Myocyte (in vitro differentiated cells): ENCODE results near the gene S100A9. TPM values are rescaled to one million over a fixed set of nuclear protein-coding genes. Genes with fewer than 3 reads are reported as not detected.

ENCODE experiments used
- DNase-seq: peaks from one replicate; pipeline ENCODE4 v3.0.0-alpha.2; 2012; ENCODE audit warnings: low read depth
- total RNA-seq: library from RNA; depleted of rRNA; stranded (reverse); fragments of >200 nt; gene quantifications from 2 replicates; pipeline ENCODE4 v1.2.3, GENCODE V29; 2014

Gene S100A9
- total RNA-seq, 1 donor from 2014 or later, result not detected

DNA sequence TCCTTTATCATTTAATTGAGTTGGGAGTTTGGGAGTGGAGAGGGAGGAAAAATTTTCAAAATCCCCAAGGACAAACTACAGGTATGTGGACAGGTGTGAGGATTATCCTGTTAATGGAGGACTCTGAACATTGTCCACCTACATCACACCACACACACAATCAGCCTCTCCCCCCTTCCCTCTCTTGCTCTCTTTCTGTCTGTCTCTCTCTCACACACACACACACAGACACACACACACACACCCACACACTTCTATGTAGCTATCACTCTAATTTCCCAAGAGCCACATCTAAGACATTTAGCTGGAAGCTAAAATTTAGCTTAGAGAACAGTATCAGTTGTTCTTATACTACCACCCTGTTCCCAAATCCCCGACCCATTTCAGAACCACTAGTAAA, 31.7 kb downstream of the S100A9 start:
- no peak for DNase-seq

GRCh38 chr1:153389973-153390879, 32.6 kb downstream of the S100A9 start:
- DNase-seq, result no peak

DNA sequence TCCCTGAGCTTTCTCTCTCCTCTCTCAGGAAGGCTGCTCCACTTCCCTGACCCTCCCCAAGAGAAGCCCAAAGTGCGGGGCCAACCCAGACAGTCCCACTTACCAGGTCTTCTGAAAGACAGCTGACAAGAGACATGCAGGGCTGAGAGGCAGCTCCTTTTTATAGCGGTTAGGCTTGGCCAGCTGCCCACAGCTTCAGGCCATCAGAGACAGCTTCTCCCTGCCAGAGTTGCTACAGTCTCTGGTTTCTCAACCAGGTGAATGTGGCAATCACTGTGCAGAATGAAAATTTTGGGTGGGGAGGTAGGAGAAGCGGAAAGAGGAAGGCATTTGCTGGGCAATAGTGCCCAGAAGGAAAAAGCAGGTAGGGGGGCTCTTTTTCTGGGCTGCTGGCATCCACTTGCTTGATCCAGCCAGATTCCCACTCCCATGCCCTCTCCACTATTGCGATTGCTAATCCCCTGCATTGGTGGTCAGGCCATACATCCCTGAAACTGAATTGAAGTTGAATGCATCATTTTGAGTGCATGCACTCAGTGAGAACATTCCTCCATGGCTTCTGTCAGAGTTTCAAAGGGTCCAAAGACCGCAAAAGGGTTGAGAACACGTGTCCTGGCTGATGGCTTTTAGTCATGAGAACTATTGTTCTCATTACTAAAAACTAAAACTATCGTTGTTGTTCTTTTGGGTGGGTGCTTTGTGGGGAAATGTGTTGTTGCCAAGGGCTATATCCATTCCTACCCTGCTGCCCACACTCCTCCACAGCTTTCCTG, 33.5 kb downstream of the S100A9 start, which contains the start of gene S100A8:
Gene S100A8, minus strand, starts transcription at position 136 of the 773 bp plus-strand sequence. CDS start 538 bp downstream, outside the sequence.
- DNase-seq, result peak; percentile 21

DNA sequence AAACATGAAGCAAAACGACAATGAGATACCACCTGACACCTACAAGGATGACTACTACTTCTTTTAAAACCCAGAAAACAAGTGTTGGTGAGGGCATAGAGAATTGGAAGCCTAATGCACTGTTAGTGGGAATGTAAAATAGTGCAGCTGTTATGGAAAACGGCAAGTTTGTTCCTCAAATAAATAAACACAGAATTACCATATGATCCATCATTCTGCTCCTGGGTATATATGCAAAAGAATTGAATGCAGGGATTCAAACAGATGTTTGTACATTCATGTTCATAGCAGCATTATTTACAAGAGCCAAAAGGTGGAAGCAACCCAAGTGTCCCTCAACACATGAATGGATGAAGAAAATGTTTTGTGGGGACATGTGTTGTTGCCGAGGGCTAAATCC, 34.6 kb downstream of the S100A9 start:
- no peak for DNase-seq

GRCh38 chr1:153392822-153393221, 35.2 kb downstream of the S100A9 start:
- no peak for DNase-seq

DNA sequence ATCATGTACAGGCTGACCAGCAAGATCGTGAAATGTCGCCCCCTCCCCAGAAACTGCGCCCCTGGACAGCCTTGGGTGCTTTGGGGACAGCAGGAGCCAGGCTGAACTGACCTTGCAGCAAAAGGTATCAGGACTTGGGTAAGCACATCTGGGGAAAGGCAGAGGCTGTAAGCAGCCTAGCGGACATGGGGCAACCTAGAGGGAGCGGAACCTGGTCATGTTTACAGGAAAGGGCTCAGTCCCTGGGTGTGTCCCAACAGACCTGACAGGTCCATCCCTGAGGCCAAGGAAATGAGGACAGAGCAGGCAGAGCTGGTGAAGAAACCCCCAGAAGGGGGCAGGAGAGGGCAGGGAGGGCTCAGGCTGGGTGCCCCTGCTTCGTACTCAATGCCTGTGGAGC, 36.3 kb downstream of the S100A9 start:
- no peak for DNase-seq

DNA sequence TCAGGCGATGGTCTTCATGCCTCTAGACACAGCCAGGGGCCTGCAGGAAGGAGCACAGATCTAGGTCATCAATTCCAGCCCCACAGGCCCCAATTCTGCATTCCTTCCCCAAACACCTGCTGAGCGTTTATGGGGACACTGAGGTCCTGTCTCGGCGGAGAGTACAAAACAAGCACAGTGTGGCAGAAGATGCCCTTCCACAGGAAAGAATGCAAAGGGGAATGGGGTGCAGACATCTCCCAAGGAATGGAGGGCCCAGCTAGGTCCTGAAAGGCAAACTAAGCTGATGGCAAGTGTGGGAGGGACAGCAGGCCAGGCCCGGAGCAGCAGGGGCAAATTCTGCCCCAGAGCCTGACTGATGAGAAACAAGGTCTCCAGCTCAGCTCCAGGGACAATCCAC, 36.7 kb downstream of the S100A9 start:
- no peak for DNase-seq

GRCh38 chr1:153395136-153395685, 37.6 kb downstream of the S100A9 start:
- DNase-seq, result no peak

DNA sequence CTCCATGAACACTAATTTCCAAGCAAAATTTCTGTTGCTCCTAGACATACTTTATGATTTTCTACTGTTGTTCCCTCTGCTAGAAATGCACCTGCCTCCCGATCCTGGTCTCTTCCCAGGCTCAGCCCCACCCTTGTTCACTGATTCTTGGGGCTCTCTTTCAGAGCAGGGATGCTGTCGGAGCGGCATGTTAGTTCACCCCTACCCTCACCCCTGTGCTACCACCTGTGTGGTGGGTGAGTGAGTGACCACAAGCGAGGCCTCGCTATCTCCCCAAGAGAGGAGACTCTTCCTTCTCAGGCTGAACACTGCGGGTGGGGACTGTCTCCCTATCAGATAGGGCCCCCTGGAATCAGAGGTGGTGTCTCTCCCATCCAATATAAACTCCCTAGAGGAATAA, 38.1 kb downstream of the S100A9 start:
- DNase-seq, result no peak

GRCh38 chr1:153396461-153396860, 38.8 kb downstream of the S100A9 start:
- DNase-seq, result no peak

DNA sequence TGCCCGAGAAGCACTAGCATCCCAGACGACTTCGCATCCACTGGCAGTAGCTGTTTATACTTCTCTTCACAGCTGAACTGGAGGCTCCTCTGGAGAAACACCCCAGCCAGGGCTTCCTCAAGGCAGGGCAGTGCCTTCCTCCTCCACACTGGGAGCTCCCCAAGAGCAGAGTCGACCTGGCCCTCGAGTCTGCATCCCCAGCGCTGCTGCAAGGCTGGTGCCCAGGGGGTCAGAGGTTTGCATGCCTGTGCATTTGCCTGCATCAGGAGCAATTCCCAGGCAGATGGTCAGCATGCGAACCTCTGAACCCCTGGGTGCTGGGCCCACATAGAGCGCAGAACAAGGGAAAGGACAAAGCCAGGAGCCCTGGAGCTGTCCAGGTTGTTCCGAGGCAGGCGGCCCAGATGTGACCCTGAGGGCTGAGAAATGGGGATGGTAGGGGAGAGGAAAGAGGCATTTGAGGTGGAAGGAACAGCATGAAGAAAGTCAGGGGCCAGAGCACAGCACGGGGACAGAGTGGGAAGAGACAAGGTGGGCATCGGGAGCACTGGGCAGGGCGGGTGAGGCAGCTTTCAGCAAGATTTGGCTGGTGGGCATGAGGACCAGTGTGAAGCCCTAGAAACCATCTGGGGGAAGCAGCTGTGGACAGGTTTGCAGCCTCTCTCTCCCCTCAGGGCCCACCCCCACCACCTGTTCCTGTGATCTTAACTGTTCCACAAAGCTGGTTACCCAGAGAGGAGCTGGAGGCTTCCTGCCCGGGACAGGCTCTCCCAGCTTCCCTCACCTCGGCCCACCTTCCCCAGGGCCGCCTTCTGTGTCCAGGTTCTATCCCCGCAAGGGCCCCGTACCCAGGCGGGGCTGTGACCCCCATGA, 39.6 kb downstream of the S100A9 start:
- DNase-seq, result no peak

DNA sequence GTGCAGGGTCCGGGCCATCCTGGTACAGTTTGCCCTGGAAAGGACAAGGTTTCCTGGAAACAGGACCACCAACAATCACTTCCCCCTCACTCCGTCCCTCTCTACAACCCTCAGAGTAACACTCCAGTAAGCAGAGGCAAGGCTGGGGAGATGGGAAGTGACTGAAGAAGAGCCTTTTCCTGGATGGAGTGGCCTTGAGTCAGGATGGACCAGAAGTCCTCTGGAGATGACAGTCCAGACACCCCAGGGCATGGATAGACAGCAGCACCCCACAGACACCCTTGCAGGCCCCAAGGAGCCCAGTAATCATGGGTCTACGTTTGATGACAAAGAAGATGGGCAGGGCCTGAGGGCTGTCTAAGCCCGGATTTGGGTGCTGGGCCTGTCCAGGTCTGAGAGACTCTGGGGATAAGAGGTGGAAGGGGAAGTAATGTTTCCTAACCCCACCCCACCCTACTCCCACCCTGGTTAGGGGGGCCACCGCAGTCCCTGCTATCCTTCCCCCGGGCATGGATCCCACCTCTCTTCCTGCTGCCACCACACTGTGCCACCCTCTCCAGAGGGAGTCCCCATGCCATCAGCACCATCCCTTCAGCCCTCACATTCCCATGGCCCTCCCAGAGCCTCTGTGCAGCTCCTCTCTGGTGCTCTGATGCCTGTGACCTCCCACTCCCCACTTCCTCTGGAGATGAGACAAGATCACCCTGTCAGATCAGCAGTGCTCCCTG, 40.4 kb downstream of the S100A9 start:
- DNase-seq, result no peak

DNA sequence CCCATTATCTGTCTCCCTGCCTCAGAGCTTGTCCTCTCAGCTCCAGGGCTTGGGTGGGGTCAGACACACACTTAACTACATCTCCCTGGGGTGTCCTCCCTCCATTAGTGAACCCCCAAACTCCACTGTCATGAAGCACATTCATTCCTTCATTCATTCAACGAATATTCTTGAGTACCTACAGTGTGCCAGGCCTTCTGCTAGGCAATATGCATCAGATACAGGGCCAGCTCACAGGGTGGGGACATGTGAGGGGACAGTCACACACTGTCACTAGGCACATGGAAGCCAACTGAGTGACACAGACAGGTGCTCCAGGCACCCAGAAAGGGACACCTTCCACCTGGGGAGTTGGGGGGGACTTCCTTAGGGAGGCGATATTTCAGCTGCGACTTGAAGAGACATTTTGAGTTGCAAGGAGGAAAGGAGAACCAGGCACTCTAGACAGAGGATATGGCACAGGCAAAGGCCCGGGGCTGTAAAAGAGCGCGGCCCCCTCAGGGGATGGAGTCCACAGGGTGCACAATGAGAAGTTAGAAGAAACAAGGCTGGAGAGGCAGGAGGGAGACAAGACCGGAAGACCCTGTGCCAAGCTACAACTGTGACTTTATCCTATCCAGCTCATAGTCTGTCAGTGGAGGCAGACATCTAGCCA, 41.9 kb downstream of the S100A9 start:
- DNase-seq, result no peak

GRCh38 chr1:153400244-153400643, 42.6 kb downstream of the S100A9 start:
- no peak for DNase-seq

- no peak for DNase-seq
Measured at GRCh38 chr1:153401461-153401860, 43.8 kb downstream of the S100A9 start.

DNA sequence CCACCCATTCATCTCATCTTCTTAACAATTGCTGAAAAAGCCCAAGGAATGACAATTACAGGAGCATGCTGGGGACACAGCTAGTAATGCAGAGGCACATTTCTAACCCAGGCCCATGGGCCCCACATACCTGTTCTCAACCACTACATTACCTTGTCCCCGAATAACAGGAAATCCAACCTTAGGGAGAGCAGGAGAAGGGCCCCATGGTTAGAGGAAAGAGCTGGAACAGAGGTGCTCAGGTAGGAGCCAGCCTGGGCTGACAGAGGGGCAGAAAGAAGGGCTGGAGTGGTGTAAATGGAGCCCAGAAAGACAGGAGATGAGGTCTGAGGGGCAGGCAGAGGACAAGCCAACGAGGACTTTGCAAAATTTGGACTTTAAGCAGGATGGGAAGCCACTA, 44.6 kb downstream of the S100A9 start:
- no peak for DNase-seq

GRCh38 chr1:153403421-153404085, 45.9 kb downstream of the S100A9 start:
- no peak for DNase-seq

DNA sequence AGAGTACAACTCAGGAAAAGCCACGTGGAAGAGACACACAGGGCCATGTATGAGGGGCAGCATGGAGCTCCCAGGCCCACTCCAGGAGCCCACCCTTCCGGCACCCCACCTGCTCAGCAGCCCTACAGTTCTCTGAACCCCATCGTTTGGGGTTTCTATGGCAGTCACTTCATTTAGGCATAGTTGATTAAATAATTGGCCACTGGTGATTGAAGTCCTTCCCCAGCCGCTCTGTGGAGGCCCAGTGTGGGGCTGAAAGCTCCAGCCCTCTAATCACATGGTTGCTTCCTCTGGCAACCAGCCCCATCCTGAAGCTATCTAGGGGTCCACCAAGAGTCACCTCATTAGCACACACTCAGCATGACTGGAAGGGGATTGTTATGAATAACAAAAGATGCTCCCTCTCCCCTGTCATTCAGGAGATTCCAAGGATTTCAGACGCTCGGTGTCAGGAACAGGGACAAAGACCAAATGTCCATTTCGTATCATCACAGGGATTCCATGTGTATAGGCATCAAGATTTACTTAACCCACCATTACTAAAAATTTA, 46.5 kb downstream of the S100A9 start:
- no peak for DNase-seq

- no peak for DNase-seq
Measured at GRCh38 chr1:153404768-153405167, 47.1 kb downstream of the S100A9 start.
